ENCODE data around the gene GOLGA8T.
"Not testable (repeated sequence)": the region's sequence is repeated elsewhere in the genome, so short reads cannot be mapped to it uniquely, and the experiment has no call there.

GOLGA8T gene

GRCh38 chr15:30192119-30192745, 57.4 kb downstream of the GOLGA8T start:
- DNase-seq = not testable (repeated sequence)

- not testable (repeated sequence) for DNase-seq
These were observed 58.0 kb downstream of the GOLGA8T start for GRCh38 chr15:30192892-30193291.

Measured in NCI-H1417 treated with DMSO at 0.1 percent for 48 hours (cell line).